GM19238 (cell line): ENCODE measurements around the gene FAM53B.
A peak's percentile ranks its signal among the peaks of the same experiment; 100 is the strongest.

Source experiments
- DNase-seq: peaks from one replicate; pipeline ENCODE4 v3.0.0; 2011; ENCODE audit warnings: low spot score; ENCODE audit not compliant: insufficient read length

Gene FAM53B

GRCh38 chr10:124697837-124698544 lies 46.2 kb downstream of the FAM53B start:
- DNase-seq, result peak; percentile 36

GRCh38 chr10:124697443-124697836 lies 46.7 kb downstream of the FAM53B start:
- DNase-seq, result no peak

GRCh38 chr10:124696446-124697392 lies 47.5 kb downstream of the FAM53B start:
- DNase-seq, result peak; percentile 78

- no peak for DNase-seq
Measured at GRCh38 chr10:124695259-124695658, 48.9 kb downstream of the FAM53B start.

GRCh38 chr10:124694481-124695220 lies 49.5 kb downstream of the FAM53B start:
- DNase-seq, result no peak

- DNase-seq, result no peak
Measured at GRCh38 chr10:124693801-124694416, 50.3 kb downstream of the FAM53B start.

GRCh38 chr10:124693396-124693795 lies 50.8 kb downstream of the FAM53B start:
- no peak for DNase-seq

GRCh38 chr10:124692100-124692446 lies 52.1 kb downstream of the FAM53B start:
- no peak for DNase-seq

GRCh38 chr10:124691421-124692099 lies 52.6 kb downstream of the FAM53B start:
- no peak for DNase-seq

GRCh38 chr10:124691002-124691401 lies 53.2 kb downstream of the FAM53B start:
- DNase-seq, result no peak

GRCh38 chr10:124689911-124690498 lies 54.2 kb downstream of the FAM53B start:
- DNase-seq, result no peak

GRCh38 chr10:124688889-124689670 lies 55.1 kb downstream of the FAM53B start:
- DNase-seq, result peak; percentile 45

- DNase-seq, result no peak
Measured at GRCh38 chr10:124688386-124688785, 55.8 kb downstream of the FAM53B start.

GRCh38 chr10:124686707-124687376 lies 57.3 kb downstream of the FAM53B start:
- no peak for DNase-seq

GRCh38 chr10:124685261-124685660 lies 58.9 kb downstream of the FAM53B start:
- DNase-seq, result no peak

- no peak for DNase-seq
Measured at GRCh38 chr10:124683814-124684213, 60.4 kb downstream of the FAM53B start.

- no peak for DNase-seq
Measured at GRCh38 chr10:124681626-124682552, 62.3 kb downstream of the FAM53B start.

GRCh38 chr10:124681091-124681490 lies 63.1 kb downstream of the FAM53B start:
- DNase-seq, result no peak
